Measurements from ENCODE around the gene TSPAN14.
"Not testable (repeated sequence)": the region's sequence is repeated elsewhere in the genome, so short reads cannot be mapped to it uniquely, and the experiment has no call there.

The TSPAN14 gene

GRCh38 chr10:80542053-80542452 lies 87.9 kb downstream of the TSPAN14 start:
- no peak for DNase-seq (ENCODE audit: low read depth)

GRCh38 chr10:80542652-80543318 lies 88.7 kb downstream of the TSPAN14 start:
- no peak for DNase-seq (ENCODE audit: low read depth)

GRCh38 chr10:80543319-80543672 lies 89.2 kb downstream of the TSPAN14 start:
- not testable (repeated sequence) for DNase-seq (ENCODE audit: low read depth)

- DNase-seq (ENCODE audit: low read depth): no peak
Measured at GRCh38 chr10:80544316-80544953, 90.3 kb downstream of the TSPAN14 start.

- DNase-seq (ENCODE audit: low read depth): no peak
Measured at GRCh38 chr10:80545258-80545881, 91.3 kb downstream of the TSPAN14 start.

GRCh38 chr10:80552151-80552646 lies 98.1 kb downstream of the TSPAN14 start:
- DNase-seq (ENCODE audit: low read depth): no peak

- DNase-seq (ENCODE audit: low read depth): no peak
Measured at GRCh38 chr10:80553436-80553835, 99.3 kb downstream of the TSPAN14 start.

GRCh38 chr10:80554050-80554449 lies 99.9 kb downstream of the TSPAN14 start:
- DNase-seq (ENCODE audit: low read depth): no peak

GRCh38 chr10:80555415-80555814 lies 101.3 kb downstream of the TSPAN14 start:
- DNase-seq (ENCODE audit: low read depth): no peak

GRCh38 chr10:80561950-80562349 lies 107.8 kb downstream of the TSPAN14 start:
- no peak for DNase-seq (ENCODE audit: low read depth)

- no peak for DNase-seq (ENCODE audit: low read depth)
Measured at GRCh38 chr10:80567292-80567691, 113.2 kb downstream of the TSPAN14 start.

GRCh38 chr10:80569131-80569895 lies 115.2 kb downstream of the TSPAN14 start:
- no peak for DNase-seq (ENCODE audit: low read depth)

- DNase-seq (ENCODE audit: low read depth): no peak
Measured at GRCh38 chr10:80571352-80571751, 117.2 kb downstream of the TSPAN14 start.

GRCh38 chr10:80579181-80579763 lies 125.2 kb downstream of the TSPAN14 start:
- DNase-seq (ENCODE audit: low read depth): no peak

GRCh38 chr10:80579849-80580637 lies 125.9 kb downstream of the TSPAN14 start:
- DNase-seq (ENCODE audit: low read depth): no peak

GRCh38 chr10:80580638-80581468 lies 126.7 kb downstream of the TSPAN14 start:
- no peak for DNase-seq (ENCODE audit: low read depth)

GRCh38 chr10:80581469-80581835 lies 127.3 kb downstream of the TSPAN14 start:
- no peak for DNase-seq (ENCODE audit: low read depth)

- no peak for DNase-seq (ENCODE audit: low read depth)
Measured at GRCh38 chr10:80582286-80582960, 128.3 kb downstream of the TSPAN14 start.
